Measurements from ENCODE around the gene ISCA2.

Gene ISCA2

GRCh38 chr14:74508844-74509428 lies 15.4 kb downstream of the ISCA2 start:
- DNase-seq (ENCODE audit: low read depth), result no peak

- DNase-seq (ENCODE audit: low read depth), result no peak
Measured at GRCh38 chr14:74509587-74510222, 16.1 kb downstream of the ISCA2 start.

GRCh38 chr14:74510223-74510931 lies 16.8 kb downstream of the ISCA2 start:
- no peak for DNase-seq (ENCODE audit: low read depth)

DNA sequence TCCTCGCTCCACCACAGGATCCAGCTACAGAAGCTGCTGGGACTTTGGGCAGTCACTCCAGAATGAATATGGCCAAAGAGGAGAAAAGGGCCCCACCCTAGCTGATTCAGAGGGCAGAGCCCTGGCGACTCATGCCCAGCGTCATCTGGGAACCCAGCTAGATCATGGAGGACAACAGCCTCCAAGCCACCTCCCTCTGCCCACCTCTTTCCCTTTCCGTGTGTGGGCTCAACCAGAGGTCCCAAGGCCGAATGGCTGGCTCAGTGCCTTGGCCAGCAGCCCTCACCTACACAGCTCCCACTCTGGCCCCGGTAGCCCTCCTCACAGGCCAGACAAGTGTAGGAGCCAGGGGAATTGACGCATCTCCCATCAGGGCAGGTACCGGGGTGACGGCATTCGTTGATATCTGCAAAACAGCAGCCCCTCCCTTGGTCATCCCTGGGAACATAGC lies 17.4 kb downstream of the ISCA2 start:
- no peak for DNase-seq (ENCODE audit: low read depth)

GRCh38 chr14:74511966-74512830 lies 18.6 kb downstream of the ISCA2 start:
- no peak for DNase-seq (ENCODE audit: low read depth)

DNA sequence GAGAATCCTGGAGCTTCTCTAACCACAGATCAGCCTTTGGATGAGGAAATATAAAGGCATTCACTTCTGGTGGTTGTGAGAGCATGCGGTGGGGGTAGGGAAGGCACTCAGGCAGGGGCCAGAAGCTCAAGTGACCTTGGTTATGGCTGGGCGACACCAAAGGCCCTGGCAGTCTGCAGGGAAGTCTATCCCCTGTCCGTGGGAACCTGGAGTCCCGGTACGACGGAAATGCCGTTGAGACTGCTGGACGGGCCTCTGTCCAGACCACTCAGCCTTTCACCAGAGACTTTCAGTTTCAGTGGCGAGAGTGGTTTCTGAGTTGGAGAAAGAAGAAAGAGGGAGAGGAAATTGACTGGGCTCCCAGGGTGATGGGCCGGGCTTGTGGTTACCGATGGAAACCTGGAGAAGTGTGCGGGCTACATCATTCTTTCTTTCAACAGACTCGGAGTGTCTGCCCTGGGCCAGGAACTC lies 20.9 kb downstream of the ISCA2 start:
- no peak for DNase-seq (ENCODE audit: low read depth)

GRCh38 chr14:74515891-74516412 lies 22.4 kb downstream of the ISCA2 start:
- DNase-seq (ENCODE audit: low read depth), result no peak

DNA sequence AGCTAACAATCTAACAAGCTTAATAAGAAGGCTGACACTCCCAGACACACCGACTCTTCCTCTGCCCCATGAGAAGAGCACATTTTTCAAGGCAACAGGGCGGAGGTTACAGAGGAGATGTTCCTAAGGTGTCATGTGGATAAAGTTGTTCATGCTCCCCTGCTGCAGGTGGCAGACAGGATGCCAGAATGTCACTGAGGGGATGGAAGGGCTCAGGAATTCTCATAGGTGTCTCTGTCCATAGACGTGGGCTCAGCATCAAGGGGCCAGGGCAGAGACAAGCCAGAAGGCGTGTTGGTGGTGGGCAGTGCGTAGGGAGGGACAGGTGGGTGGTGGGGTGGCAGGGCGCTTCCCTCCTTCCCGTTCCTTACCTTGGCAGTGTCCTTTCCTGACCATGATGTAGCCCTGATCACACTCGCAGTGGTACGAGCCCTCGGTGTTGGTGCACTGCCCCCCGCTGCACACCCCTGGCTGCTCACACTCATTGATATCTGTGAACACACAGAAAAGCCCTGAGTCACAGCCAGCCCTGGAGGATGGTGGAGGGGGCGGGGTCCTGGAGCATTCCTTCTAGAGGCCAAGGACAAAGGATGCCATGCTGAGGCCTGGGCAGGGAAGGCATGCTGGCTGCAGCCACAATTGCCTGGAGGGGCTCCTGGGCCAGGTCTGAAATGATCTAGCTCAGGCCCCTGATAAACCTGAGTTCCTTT lies 23.0 kb downstream of the ISCA2 start:
- DNase-seq (ENCODE audit: low read depth), result no peak

GRCh38 chr14:74517731-74518130 lies 24.2 kb downstream of the ISCA2 start:
- no peak for DNase-seq (ENCODE audit: low read depth)

DNA sequence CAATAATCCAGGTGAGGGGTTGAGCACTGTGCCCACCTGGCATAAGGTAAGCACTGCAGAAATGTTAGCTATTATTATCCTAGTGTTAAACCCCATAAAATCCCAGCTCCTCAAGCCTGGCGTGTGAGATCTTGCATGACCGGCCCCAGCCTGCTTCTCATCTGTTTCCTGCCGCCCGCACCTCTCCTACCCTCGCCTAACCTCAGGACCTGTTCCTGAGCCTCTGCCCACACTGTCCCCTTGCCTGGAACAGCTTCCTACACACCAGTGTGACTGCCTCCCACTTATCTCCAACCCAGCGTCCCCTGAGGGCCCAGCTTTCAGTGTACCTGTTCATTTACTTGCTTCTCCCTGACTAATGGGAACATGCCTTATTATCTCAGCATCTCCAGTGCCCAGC lies 24.7 kb downstream of the ISCA2 start:
- no peak for DNase-seq (ENCODE audit: low read depth)

DNA sequence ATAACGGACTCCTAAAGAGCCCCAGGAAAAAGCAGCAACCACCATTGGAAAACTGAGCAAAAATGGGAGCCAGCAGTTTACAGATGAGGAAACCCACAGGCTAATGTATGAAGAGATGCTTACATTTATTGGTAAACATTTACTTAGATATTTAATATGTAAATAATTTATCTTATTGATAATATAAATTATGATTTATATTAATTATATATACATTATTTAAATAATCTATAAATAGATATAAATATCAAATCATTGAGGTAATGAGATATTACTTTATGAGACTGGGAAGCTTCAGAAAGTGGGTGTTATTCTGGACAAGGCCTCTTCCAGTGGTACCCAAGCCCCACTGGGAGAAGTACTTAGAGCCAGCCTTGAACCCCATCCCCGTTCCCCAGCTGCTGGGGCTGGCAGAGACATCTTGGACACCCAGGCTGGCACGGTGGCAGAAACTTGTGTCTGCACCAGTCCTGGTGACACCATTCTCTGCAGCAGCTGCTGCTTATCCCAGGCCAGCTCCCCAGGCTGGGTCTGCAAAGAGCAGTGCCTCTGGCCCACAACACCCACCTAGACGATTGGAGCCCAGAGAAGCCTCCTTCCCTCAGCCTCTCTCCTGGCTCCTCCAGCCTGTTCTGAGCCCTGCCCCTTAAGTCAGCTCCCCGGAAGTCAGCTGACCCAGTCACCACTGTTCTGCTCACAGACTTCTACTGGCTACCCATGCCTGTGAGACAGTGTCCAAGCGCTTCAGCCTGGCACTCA lies 25.9 kb downstream of the ISCA2 start:
- no peak for DNase-seq (ENCODE audit: low read depth)

- DNase-seq (ENCODE audit: low read depth), result no peak
Measured at GRCh38 chr14:74521756-74522155, 28.2 kb downstream of the ISCA2 start.

DNA sequence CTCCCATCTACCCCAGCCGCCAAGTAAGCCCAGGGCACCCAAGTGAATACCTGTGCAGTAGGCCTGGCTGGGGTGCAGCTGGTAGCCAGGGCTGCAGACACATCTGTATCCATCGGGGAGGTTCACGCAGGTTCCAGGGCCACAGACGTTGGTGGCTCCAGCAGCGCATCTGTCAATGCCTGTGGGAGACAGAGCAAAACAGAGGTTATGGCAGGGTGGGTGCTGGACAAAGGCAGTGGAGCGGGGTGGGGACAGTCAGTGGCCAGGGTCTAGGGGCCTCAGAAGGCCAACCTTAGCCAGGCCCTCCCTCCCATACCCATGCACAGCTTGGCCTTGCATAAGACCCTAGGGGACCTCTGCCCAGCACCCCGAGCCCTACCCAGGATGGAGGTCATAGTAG lies 29.2 kb downstream of the ISCA2 start:
- DNase-seq (ENCODE audit: low read depth), result no peak

GRCh38 chr14:74524076-74524811 lies 30.7 kb downstream of the ISCA2 start:
- DNase-seq (ENCODE audit: low read depth), result no peak

GRCh38 chr14:74524812-74525135 lies 31.2 kb downstream of the ISCA2 start:
- DNase-seq (ENCODE audit: low read depth), result no peak

GRCh38 chr14:74525361-74525851 lies 31.8 kb downstream of the ISCA2 start:
- no peak for DNase-seq (ENCODE audit: low read depth)

- no peak for DNase-seq (ENCODE audit: low read depth)
Measured at GRCh38 chr14:74526854-74527585, 33.5 kb downstream of the ISCA2 start.

GRCh38 chr14:74527736-74528280 lies 34.2 kb downstream of the ISCA2 start:
- no peak for DNase-seq (ENCODE audit: low read depth)

- no peak for DNase-seq (ENCODE audit: low read depth)
Measured at GRCh38 chr14:74528406-74528805, 34.8 kb downstream of the ISCA2 start.
